ENCODE data around the gene TRAF3IP3. TPM values are rescaled to one million over a fixed set of nuclear protein-coding genes. Genes with fewer than 3 reads are reported as not detected.

TRAF3IP3 gene
- total RNA-seq, 1 experiment from 2014 or later = 0.34 TPM

DNA sequence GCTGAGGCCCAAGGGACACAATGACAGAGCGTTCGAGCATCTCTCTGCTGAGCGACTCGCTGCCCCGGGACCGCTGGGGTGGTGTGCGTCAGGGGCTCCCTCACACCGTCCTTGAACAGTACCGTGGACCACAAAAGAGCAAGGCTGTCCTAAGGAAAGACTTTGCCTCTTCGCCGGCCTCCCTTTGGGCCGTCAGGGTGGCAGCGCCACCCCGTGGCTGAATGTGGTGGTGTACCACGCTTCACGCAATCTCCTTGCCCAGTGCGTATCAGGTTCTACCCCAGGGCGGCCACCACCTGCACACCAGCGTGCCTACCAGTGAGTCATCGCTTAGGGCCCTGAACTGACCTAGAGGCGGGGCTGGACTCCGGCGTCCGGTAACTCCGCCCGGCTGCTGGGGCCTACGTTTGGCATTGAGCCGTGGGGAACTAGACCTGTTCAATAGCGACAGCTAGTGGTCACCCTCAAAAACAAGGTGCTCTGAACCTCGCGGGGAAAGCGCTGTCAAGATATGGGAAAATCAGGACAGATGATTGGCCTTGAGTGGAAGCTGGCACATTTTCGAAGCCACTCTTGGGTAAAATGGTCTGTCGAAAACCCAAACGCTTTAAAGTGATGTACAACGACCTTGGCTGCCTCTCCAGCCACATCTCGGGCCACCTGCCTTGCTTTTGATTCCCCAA lies 8.1 kb upstream of the TRAF3IP3 start:
- Histone ChIP-seq H3K9ac (ENCODE audit: low read length) (no peak overlapping the region), H3K27ac (ENCODE audit: low read depth, low read length) (no peak overlapping the region), H3K27me3 (ENCODE audit: insufficient read depth, low read length) (no peaks in the 10 kb centered on the region), H3K9me3 (ENCODE audit: control insufficient read depth in 1 of 2, insufficient read depth in 1 of 2, low read depth in 1 of 2, low read length in 2 of 2) (no peaks in the 10 kb centered on the region), H3K4me2 (ENCODE audit: low read length) (peak overlapping the region; percentile 30), H3K4me3 (replicated peaks in 1 of 2; ENCODE audit: low read depth in 1 of 2, low read length in 2 of 2) (no peak overlapping the region), H3K4me1 (ENCODE audit: control insufficient read depth in 1 of 2, insufficient read depth in 2 of 2, low read length in 2 of 2) (peaks cover 0 to 14% of the 10 kb centered on the region in 2 experiments; a peak in 2 of 4 replicates), H3K79me2 (ENCODE audit: insufficient read depth, low read length) (no peaks in the 10 kb centered on the region), H4K20me1 (ENCODE audit: insufficient read depth) (no peaks in the 10 kb centered on the region), H2AFZ (ENCODE audit: low read depth, low read length, poor library complexity, severe bottlenecking) (peak overlapping the region; percentile 89), H3K36me3 (ENCODE audit: control insufficient read depth in 1 of 2, insufficient read depth in 2 of 2, low read length in 2 of 2) (no peaks in the 10 kb centered on the region), H3K9me2 (ENCODE audit: insufficient read depth) (no peaks in the 10 kb centered on the region)
- ChIA-PET CTCF (interaction anchor here (0.8 to 2.0 kb wide), 17 partner anchors 10 to 180 kb away, joined by 3 to 11 read pairs (median 4); partner anchors contain the start of genes CAMK1G and IRF6), POLR2A (interaction anchor here (1.0 kb wide), 1 partner anchor 98 kb away, joined by 3 read pairs; no protein-coding TSS in a partner anchor), RAD21 (ENCODE audit: low non-redundant PET in 1 of 2, low total read pairs in 2 of 2, uncharacterized antibody in 2 of 2, unreplicated experiment in 2 of 2) (interaction anchor here in 1 of 2 experiments (0.7 kb wide), 1 partner anchor 171 kb away, joined by 3 read pairs; no protein-coding TSS in a partner anchor)
- ATAC-seq (peak; percentile 100), DNase-seq (ENCODE audit: low read depth, low spot score) (peak; percentile 98)
- intact Hi-C loops (cut with micrococcal nuclease) = loop anchor here (1.0 to 2.0 kb wide), 6 partner anchors 37 to 179 kb away; partner anchors contain the start of gene C1orf74
- BruUV-seq (replicated peaks) = no TSS peak
- TF ChIP-seq SIN3A (IDR thresholded peaks at IDR 0.05; ENCODE audit: low read depth) (no peak), JUND (IDR thresholded peaks at IDR 0.05) (peak; percentile 91), YY1 (IDR thresholded peaks at IDR 0.05; ENCODE audit: extremely low read depth, insufficient replicate concordance, low read depth, low read length) (peak; percentile 74), EGR1 (IDR thresholded peaks at IDR 0.05; ENCODE audit: low read depth) (no peak), SP1 (IDR thresholded peaks at IDR 0.05; ENCODE audit: low read depth) (peak; percentile 82), TCF7L2 (IDR thresholded peaks at IDR 0.05; ENCODE audit: borderline replicate concordance, extremely low read depth, insufficient read depth, insufficient read length) (no peak), ZFX (IDR thresholded peaks at IDR 0.05) (no peak), POLR2AphosphoS5 (IDR thresholded peaks at IDR 0.05; ENCODE audit: low read depth, low read length) (peak; percentile 49), POLR2A (IDR thresholded peaks at IDR 0.05; ENCODE audit: borderline replicate concordance, extremely low read depth, insufficient read depth, insufficient read length) (no peak), EZH2 (IDR thresholded peaks at IDR 0.05) (no peak), EZH2phosphoT487 (IDR thresholded peaks at IDR 0.05; ENCODE audit: borderline replicate concordance) (no peak), CBX3 (IDR thresholded peaks at IDR 0.05; ENCODE audit: low read depth) (peak; percentile 93), ZNF274 (IDR thresholded peaks at IDR 0.05; ENCODE audit: low read depth, low read length) (no peak), SRF (IDR thresholded peaks at IDR 0.05; ENCODE audit: low read depth) (no peak), RAD21 (IDR thresholded peaks at IDR 0.05; ENCODE audit: low read depth) (peak; percentile 87)
- TF ChIP-seq, protein P1, sequence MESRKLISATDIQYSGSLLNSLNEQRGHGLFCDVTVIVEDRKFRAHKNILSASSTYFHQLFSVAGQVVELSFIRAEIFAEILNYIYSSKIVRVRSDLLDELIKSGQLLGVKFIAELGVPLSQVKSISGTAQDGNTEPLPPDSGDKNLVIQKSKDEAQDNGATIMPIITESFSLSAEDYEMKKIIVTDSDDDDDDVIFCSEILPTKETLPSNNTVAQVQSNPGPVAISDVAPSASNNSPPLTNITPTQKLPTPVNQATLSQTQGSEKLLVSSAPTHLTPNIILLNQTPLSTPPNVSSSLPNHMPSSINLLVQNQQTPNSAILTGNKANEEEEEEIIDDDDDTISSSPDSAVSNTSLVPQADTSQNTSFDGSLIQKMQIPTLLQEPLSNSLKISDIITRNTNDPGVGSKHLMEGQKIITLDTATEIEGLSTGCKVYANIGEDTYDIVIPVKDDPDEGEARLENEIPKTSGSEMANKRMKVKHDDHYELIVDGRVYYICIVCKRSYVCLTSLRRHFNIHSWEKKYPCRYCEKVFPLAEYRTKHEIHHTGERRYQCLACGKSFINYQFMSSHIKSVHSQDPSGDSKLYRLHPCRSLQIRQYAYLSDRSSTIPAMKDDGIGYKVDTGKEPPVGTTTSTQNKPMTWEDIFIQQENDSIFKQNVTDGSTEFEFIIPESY (IDR thresholded peaks at IDR 0.05; ENCODE audit: extremely low read depth, insufficient replicate concordance, low read length) = no peak
- TF ChIP-seq, protein P2, sequence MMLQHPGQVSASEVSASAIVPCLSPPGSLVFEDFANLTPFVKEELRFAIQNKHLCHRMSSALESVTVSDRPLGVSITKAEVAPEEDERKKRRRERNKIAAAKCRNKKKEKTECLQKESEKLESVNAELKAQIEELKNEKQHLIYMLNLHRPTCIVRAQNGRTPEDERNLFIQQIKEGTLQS (IDR thresholded peaks at IDR 0.05) = no peak
- TF ChIP-seq, protein P3, sequence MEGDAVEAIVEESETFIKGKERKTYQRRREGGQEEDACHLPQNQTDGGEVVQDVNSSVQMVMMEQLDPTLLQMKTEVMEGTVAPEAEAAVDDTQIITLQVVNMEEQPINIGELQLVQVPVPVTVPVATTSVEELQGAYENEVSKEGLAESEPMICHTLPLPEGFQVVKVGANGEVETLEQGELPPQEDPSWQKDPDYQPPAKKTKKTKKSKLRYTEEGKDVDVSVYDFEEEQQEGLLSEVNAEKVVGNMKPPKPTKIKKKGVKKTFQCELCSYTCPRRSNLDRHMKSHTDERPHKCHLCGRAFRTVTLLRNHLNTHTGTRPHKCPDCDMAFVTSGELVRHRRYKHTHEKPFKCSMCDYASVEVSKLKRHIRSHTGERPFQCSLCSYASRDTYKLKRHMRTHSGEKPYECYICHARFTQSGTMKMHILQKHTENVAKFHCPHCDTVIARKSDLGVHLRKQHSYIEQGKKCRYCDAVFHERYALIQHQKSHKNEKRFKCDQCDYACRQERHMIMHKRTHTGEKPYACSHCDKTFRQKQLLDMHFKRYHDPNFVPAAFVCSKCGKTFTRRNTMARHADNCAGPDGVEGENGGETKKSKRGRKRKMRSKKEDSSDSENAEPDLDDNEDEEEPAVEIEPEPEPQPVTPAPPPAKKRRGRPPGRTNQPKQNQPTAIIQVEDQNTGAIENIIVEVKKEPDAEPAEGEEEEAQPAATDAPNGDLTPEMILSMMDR (IDR thresholded peaks at IDR 0.05 in 2 of 3, conservative IDR thresholded peaks at IDR 0.05 in 1 of 3; ENCODE audit: borderline replicate concordance in 1 of 3, insufficient read depth in 1 of 3, low read depth in 2 of 3, low read length in 2 of 3) = peak; percentile 88 to 97 (median 94)
- TF ChIP-seq, protein P4, sequence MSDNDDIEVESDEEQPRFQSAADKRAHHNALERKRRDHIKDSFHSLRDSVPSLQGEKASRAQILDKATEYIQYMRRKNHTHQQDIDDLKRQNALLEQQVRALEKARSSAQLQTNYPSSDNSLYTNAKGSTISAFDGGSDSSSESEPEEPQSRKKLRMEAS (IDR thresholded peaks at IDR 0.05) = peak; percentile 94
